GM08714 (cell line): ENCODE data around the gene FNDC3A.

Experiments
- H3K4me3 ChIP-seq: fragments of 200-500 bp; sonication (Bioruptor generic); 2 replicates; pipeline ENCODE4 v1.5.1; 2014; ENCODE audit warnings: mild to moderate bottlenecking, low read length, inconsistent platforms
- ZNF274 ChIP-seq: IDR thresholded peaks from 2 replicates; pipeline ENCODE4 v1.6.1; 2012; ENCODE audit warnings: mild to moderate bottlenecking, low read depth, low read length

The FNDC3A gene

DNA sequence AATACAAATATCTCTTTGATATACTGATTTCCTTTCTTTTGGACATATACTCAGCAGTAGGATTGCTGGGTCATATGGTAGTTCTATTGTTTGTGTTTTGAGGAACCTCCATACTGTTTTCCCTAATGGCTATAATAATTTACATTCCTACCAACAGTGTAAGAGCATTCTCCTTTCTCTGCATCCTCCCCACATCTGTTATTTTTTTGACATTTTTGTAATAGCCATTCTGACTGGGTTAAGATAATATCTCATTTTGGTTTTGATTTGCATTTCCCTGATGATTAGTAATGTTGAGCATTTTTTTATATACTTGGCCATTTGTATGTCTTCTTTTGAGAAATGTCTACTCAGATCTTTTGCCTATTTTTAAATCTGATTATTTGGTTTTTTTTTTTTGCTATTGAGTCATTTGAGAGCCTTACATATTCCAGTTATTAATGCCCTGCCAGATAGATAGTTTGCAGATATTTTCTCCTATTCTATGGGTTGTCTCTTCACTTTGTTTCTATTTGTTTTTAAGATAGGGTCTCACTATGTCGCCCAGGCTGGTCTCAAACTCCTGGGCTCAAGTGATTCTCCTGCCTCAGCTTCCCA is 95.7 kb downstream of the FNDC3A start:
- TF ChIP-seq ZNF274 = no peak

GRCh38 chr13:49082653-49083536 is 107.2 kb downstream of the FNDC3A start:
- no peak for TF ChIP-seq ZNF274
- no peak overlapping the region for H3K4me3 ChIP-seq

More for the DNA sequence above, 95.7 kb downstream of the FNDC3A start:
- no peak overlapping the region for H3K4me3 ChIP-seq

DNA sequence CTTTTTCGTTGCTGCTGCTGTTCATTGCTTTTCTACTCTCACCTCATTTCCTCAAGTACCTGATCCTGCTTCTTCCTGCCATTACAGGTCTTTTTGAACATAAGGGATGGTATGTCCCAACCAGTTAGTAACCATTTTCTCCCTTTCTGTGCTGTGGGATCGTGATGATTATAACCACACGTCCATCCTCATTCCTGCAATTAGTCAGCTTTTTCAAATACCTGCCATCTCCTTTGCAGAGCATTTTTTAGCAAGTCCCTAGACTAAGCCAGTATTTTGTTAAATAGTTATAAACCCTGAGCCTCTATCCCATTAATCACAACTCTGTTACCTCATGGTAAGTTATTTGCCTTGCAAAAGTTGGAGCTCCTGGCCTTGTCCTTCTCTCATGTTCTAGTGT is 109.2 kb downstream of the FNDC3A start:
- no peak overlapping the region for H3K4me3 ChIP-seq
- TF ChIP-seq ZNF274 = no peak

GRCh38 chr13:49086722-49087121 is 111.0 kb downstream of the FNDC3A start:
- H3K4me3 ChIP-seq = no peak overlapping the region
- TF ChIP-seq ZNF274 = no peak

GRCh38 chr13:49093376-49093775 is 117.7 kb downstream of the FNDC3A start:
- no peak for TF ChIP-seq ZNF274
- no peak overlapping the region for H3K4me3 ChIP-seq

DNA sequence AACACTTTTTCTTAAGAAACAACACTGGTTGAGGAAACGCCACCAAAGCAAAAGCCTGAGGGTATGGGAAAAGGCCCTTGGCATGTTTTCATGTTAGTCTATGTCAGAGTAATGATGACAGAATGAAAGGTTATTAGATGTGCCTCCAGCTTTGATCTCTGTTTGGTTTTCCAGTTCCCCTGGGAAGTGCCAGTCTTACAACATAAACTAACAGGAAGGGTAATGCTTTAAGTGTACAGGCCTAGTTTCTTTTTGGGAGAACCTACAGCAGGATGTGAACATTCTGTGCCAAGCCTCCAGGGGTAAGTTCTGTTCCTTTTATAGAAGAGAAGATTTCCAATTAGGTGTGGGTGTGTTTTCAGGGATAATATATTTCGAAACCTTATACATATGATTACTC is 121.7 kb downstream of the FNDC3A start:
- TF ChIP-seq ZNF274 = no peak
- H3K4me3 ChIP-seq = no peak overlapping the region

- no peak for TF ChIP-seq ZNF274
- no peak overlapping the region for H3K4me3 ChIP-seq
Observed at GRCh38 chr13:49098198-49098597, 122.5 kb downstream of the FNDC3A start.

DNA sequence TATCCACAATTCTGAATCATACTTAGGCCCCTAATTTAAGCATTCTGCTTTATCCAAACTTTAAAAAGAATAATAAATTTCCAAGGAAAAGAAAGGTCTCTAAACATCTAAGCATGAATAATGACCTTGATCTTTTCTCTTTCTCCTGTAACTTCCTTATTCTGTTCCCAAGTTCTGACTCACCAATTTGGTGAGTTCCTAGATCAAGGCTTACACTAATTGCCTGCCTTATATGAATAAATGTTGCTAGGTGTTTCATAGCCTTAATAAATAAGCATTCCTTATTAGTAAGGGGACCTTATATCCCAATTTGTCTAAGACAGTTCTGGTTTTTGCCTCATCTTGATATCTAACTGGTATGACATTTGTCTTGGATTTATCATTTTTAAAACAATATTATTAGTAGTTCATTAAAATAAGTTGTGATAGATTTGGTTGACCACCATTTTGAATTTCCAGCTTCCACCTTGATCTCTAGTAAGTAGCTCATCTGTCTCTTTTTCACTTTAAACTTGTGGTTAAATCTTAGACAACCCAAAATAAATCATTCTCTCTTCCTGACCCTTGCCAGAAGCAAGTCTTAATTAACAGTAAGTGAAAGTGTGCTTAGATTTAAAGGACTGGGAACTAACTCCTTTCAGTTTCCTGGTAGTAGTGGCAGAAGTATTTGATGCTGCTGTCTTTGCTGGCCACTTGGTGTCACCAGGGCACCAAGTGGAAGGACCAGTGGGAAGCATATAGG is 123.2 kb downstream of the FNDC3A start:
- no peak for TF ChIP-seq ZNF274
- H3K4me3 ChIP-seq = no peak overlapping the region

DNA sequence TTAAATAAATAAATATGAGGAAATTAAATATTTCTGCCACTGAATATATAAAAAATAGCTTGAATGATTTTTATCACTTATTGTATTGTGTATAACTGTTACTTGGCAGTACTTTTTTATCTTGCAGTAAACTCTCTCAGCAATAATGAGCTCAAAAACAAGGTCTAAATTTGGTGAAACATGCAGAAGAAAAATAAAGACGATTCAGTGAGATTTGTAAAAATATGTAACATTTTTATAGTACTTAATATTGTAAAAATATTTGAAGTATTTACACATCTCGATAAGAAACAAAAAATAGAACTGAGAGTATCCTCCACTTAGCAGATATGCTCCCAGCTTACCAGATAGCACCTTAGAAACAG is 123.8 kb downstream of the FNDC3A start:
- no peak overlapping the region for H3K4me3 ChIP-seq
- TF ChIP-seq ZNF274 = no peak

DNA sequence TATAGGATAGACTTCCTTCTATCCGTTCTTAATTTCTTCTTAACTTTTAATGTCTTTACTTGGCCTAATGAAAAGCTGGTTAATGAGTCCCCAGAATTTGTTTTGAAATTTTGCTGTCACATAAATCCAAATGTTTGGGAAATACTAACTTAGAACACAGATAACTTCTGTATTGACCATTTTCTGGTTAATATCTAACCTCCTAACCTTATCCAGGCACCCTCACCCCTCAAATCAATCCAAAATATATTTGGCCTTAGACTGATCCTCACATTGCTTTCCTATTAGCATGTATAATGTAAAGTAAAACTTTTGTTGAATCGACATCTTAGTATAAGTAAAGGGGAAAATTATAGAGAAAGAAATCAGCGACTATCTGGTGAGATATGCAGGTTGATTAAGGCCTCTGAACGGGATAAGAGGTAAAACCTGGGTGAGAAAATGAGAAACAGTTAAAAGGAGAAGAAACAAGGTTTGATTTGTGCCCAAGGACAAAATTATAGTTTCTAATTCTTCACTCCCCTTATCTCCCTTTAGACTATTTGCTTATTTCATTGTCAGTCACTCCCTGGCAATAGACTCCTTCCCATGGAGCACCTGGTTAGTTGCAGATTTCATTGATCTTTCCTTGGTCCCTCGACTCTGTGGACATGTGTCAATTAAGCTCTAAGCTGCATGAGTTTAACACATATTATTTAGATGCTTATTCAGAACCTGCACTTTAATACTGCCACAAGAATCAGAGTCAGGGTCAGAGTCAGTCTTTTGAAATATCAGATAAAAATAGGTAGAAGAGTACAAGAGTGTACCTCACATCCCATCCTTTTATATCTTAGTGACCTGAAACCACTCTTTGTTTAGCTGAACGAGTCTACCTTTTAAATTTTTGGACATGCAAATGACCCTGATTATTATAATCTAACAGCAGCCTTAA is 125.2 kb downstream of the FNDC3A start:
- no peak overlapping the region for H3K4me3 ChIP-seq
- no peak for TF ChIP-seq ZNF274

GRCh38 chr13:49108196-49108595 is 132.5 kb downstream of the FNDC3A start:
- H3K4me3 ChIP-seq = no peak overlapping the region
- TF ChIP-seq ZNF274 = no peak

GRCh38 chr13:49110122-49110912 is 134.6 kb downstream of the FNDC3A start:
- H3K4me3 ChIP-seq = peak overlapping the region; percentile 75
- TF ChIP-seq ZNF274 = no peak

DNA sequence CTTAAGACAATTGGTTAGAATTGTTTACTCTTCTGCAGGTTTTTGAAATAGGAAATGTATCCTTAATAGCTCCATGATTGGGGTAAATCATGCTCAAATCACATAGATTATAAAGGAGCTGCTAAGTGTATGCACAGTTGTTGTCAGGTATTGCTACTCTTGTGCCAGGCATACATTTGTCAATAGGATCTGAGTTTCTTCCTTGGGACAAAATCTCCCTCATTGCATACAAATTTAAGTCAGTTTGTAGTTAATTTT is 135.1 kb downstream of the FNDC3A start:
- no peak for TF ChIP-seq ZNF274
- H3K4me3 ChIP-seq = peak overlapping the region; percentile 75; the same call in 1 of the 2 replicates

DNA sequence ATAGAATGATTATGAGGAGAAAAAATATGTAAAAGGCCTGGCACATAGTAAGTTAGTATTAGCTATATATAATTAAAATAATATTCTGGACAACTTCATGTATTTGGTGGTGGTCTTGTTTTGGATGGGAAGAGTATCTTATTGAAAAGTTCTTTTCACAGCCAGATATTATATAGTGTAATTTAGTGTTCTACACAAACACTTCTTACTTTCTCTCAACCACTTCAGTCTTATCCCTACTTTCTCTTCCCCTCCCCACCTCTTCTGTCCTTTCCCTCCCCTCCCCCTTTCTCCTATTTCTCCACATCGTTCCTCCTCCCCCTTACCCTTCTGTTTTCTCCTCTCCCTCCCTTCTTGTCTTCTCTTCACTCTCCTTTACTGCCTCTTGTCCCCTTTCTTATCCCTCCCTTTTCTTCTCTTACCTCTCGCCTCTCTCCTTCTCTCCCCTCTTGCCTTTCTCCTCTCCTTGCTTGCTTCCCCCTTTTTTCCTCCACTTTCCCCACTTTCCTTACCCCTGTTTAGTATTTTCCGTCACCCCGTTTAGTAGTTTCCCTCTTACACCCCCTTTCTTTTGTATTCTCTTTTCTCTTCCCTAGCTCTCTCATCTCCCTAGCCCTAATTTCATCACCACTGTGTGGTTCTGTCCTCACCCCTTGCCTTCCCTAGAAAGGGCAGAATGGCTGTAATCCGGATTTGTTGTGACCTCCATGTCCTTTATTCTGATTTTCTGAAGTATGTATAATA is 137.2 kb downstream of the FNDC3A start:
- H3K4me3 ChIP-seq = no peak overlapping the region
- TF ChIP-seq ZNF274 = no peak
